HL-60 (cell line): Measurements from ENCODE around the gene PKNOX1.
"Not testable (repeated sequence)": the region's sequence is repeated elsewhere in the genome, so short reads cannot be mapped to it uniquely, and the experiment has no call there.

ENCODE experiments used
- DNase-seq, 2 experiments: peaks; one replicate each; pipeline ENCODE4 v3.0.0-alpha.2; 2010 to 2020; ENCODE audit warnings: low read depth in 1 of 2, low spot score in 1 of 2
- H3K27ac ChIP-seq: fragments of 250-450 bp; sonication (Bioruptor Pico); replicated peaks from 2 replicates; pipeline ENCODE4 v1.5.1; 2020; ENCODE audit warnings: mild to moderate bottlenecking, moderate library complexity
- H3K27me3 ChIP-seq: fragments of 250-450 bp; sonication (Bioruptor Pico); 2 replicates; pipeline ENCODE4 v1.5.1; 2021; ENCODE audit warnings: mild to moderate bottlenecking, moderate library complexity; ENCODE audit not compliant: insufficient read depth, poor library complexity, severe bottlenecking
- H3K4me3 ChIP-seq: replicated peaks from 2 replicates; pipeline ENCODE4 v1.5.1; 2011; ENCODE audit warnings: mild to moderate bottlenecking, control low read depth, low read length; ENCODE audit not compliant: insufficient read depth
- CTCF ChIP-seq: IDR thresholded peaks from one replicate; pipeline ENCODE4 v1.5.1; 2011; ENCODE audit warnings: low read length, control low read depth, inconsistent platforms; ENCODE audit not compliant: insufficient read depth
- GABPA ChIP-seq: IDR thresholded peaks from 2 replicates; pipeline ENCODE4 v1.6.1; 2012; ENCODE audit warnings: low read depth
- POLR2AphosphoS5 ChIP-seq: IDR thresholded peaks from 2 replicates; pipeline ENCODE4 v1.6.1; 2012; ENCODE audit warnings: low read depth
- REST ChIP-seq: IDR thresholded peaks from 2 replicates; pipeline ENCODE4 v1.6.1; 2012; ENCODE audit warnings: low read depth; ENCODE audit not compliant: insufficient replicate concordance
- SPI1 ChIP-seq: IDR thresholded peaks from 2 replicates; pipeline ENCODE4 v1.6.1; 2012; ENCODE audit warnings: low read depth, mild to moderate bottlenecking, borderline replicate concordance

The PKNOX1 gene

GRCh38 chr21:42986125-42986783, 11.9 kb downstream of the PKNOX1 start:
- no peak overlapping the region for H3K27ac ChIP-seq
- H3K27me3 ChIP-seq = no peaks in the 10 kb centered on the region
- DNase-seq = no peak
- H3K4me3 ChIP-seq = no peak overlapping the region
- TF ChIP-seq GABPA (no peak), SPI1 (no peak), CTCF (no peak), REST (no peak), POLR2AphosphoS5 (no peak)

GRCh38 chr21:42988236-42988965, 14.0 kb downstream of the PKNOX1 start:
- Histone ChIP-seq H3K27me3 (no peaks in the 10 kb centered on the region), H3K4me3 (no peak overlapping the region), H3K27ac (no peak overlapping the region)
- DNase-seq = no peak
- TF ChIP-seq REST (no peak), CTCF (no peak), SPI1 (no peak), GABPA (no peak), POLR2AphosphoS5 (no peak)

GRCh38 chr21:42989370-42989769, 15.0 kb downstream of the PKNOX1 start:
- not testable (repeated sequence) for H3K27me3 ChIP-seq, DNase-seq, H3K27ac ChIP-seq, H3K4me3 ChIP-seq

- Histone ChIP-seq H3K27me3 (no peaks in the 10 kb centered on the region), H3K27ac (no peak overlapping the region), H3K4me3 (no peak overlapping the region)
- DNase-seq = no peak
- TF ChIP-seq POLR2AphosphoS5 (no peak), CTCF (no peak), REST (no peak), GABPA (no peak), SPI1 (no peak)
These were observed 15.7 kb downstream of the PKNOX1 start for GRCh38 chr21:42989816-42990650.
